Breast epithelium (tissue), 4 donors: ENCODE measurements around the gene MDN1. TPM values are rescaled to one million over a fixed set of nuclear protein-coding genes. Genes with fewer than 3 reads are reported as not detected.

Source experiments
- DNase-seq, 2 donors: peaks; one replicate each; pipeline ENCODE4 v3.0.0-alpha.2; 2019; ENCODE audit warnings: low spot score in 2 of 2
- H3K27ac ChIP-seq, 2 donors: fragments of 200-600 bp; sonication (generic) in 1 of 2; one replicate each; pipeline ENCODE4 v1.5.1; 2016 to 2019; ENCODE audit warnings: mild to moderate bottlenecking in 1 of 2
- H3K27me3 ChIP-seq, 2 donors: fragments of 200-600 bp; sonication (generic) in 1 of 2; one replicate each; pipeline versions ENCODE4 v1.5.1 to v1.6.0; 2017 to 2019; ENCODE audit warnings: control low read depth in 1 of 2, mild to moderate bottlenecking in 1 of 2
- H3K36me3 ChIP-seq: fragments of 200-600 bp; one replicate; pipeline ENCODE4 v1.5.1; 2019
- H3K4me1 ChIP-seq, 2 donors: fragments of 200-600 bp; sonication (generic); one replicate each; pipeline ENCODE4 v1.5.1; 2016 to 2019; ENCODE audit warnings: control low read depth in 1 of 2
- H3K4me3 ChIP-seq, 3 donors: fragments of 200-600 bp; sonication (generic); 1 replicate in 2 of 3; 2 replicates in 1 of 3; pipeline ENCODE4 v1.5.1; 2016 to 2019; ENCODE audit warnings: mild to moderate bottlenecking in 3 of 3, moderate library complexity in 2 of 3
- H3K9me3 ChIP-seq, 2 donors: fragments of 200-600 bp; sonication (generic) in 1 of 2; one replicate each; pipeline ENCODE4 v1.5.1; 2016 to 2019; ENCODE audit warnings: control low read depth in 1 of 2
- CTCF ChIP-seq, 3 donors: fragments of 450-650 bp; IDR thresholded peaks; one replicate each; pipeline ENCODE4 v1.5.1; 2016 to 2017; ENCODE audit warnings: antibody characterized with exemption in 3 of 3, mild to moderate bottlenecking in 3 of 3, moderate library complexity in 3 of 3
- POLR2A ChIP-seq: fragments of 450-650 bp; IDR thresholded peaks from one replicate; pipeline ENCODE4 v1.6.1; 2016; ENCODE audit warnings: antibody characterized with exemption, mild to moderate bottlenecking, moderate library complexity
- POLR2AphosphoS5 ChIP-seq, 3 donors: sonication (generic); formaldehyde crosslinking; IDR thresholded peaks; one replicate each; pipeline ENCODE4 v1.6.1; 2017; ENCODE audit warnings: antibody characterized with exemption in 3 of 3
- intact Hi-C: fragments of 100-400 bp; cut with DNase I; formaldehyde crosslinking; loops from one replicate; pipeline ENCODE4 v1.15.1; 2023; ENCODE audit warnings: low total_unique reads
- total RNA-seq, 3 donors: library from RNA; depleted of rRNA; stranded (reverse); fragments of >200 nt; gene quantifications; one replicate each; pipeline ENCODE4 v1.1.0, GENCODE V29; 2016

Gene MDN1
- total RNA-seq, 3 donors from 2014 or later: 24.6 to 38.8 (median 38.0) TPM

GRCh38 chr6:89597988-89598387 lies 221.6 kb downstream of the MDN1 start:
- no peaks in the 10 kb centered on the region for H3K27me3 ChIP-seq
- no peak for DNase-seq
- intact Hi-C loops: no loop called here
- no peak overlapping the region for H3K4me3 ChIP-seq
- TF ChIP-seq POLR2AphosphoS5 (IDR thresholded peaks at IDR 0.05): no peak
- peak in 2 of 3 donors; percentile 15 to 25 for TF ChIP-seq CTCF (IDR thresholded peaks at IDR 0.05)
- H3K4me1 ChIP-seq: no peaks in the 10 kb centered on the region
- H3K36me3 ChIP-seq: no peaks in the 10 kb centered on the region
- H3K27ac ChIP-seq: no peak overlapping the region
- H3K9me3 ChIP-seq: no peaks in the 10 kb centered on the region

- H3K4me3 ChIP-seq: no peak overlapping the region
- DNase-seq: no peak
- no peaks in the 10 kb centered on the region for H3K4me1 ChIP-seq
- no peak overlapping the region for H3K27ac ChIP-seq
- intact Hi-C loops: no loop called here
- no peaks in the 10 kb centered on the region for H3K9me3 ChIP-seq
- no peaks in the 10 kb centered on the region for H3K36me3 ChIP-seq
- no peak for TF ChIP-seq CTCF (IDR thresholded peaks at IDR 0.05)
- TF ChIP-seq POLR2AphosphoS5 (IDR thresholded peaks at IDR 0.05): no peak
- TF ChIP-seq POLR2A: no peak
- H3K27me3 ChIP-seq: no peaks in the 10 kb centered on the region
Observed at GRCh38 chr6:89597372-89597771, 222.2 kb downstream of the MDN1 start.

GRCh38 chr6:89596484-89596883 lies 223.1 kb downstream of the MDN1 start:
- Histone ChIP-seq H3K4me1 (no peaks in the 10 kb centered on the region), H3K9me3 (no peaks in the 10 kb centered on the region), H3K27me3 (no peaks in the 10 kb centered on the region), H3K36me3 (no peaks in the 10 kb centered on the region), H3K4me3 (no peak overlapping the region), H3K27ac (no peak overlapping the region)
- no peak for TF ChIP-seq CTCF (IDR thresholded peaks at IDR 0.05)
- TF ChIP-seq POLR2AphosphoS5 (IDR thresholded peaks at IDR 0.05): no peak
- TF ChIP-seq POLR2A: no peak
- intact Hi-C loops: no loop called here
- no peak for DNase-seq

- no peaks in the 10 kb centered on the region for H3K4me1 ChIP-seq
- TF ChIP-seq CTCF (IDR thresholded peaks at IDR 0.05) (no peak), POLR2AphosphoS5 (IDR thresholded peaks at IDR 0.05) (no peak), POLR2A (no peak)
- H3K36me3 ChIP-seq: no peaks in the 10 kb centered on the region
- intact Hi-C loops: no loop called here
- DNase-seq: no peak
- no peak overlapping the region for H3K27ac ChIP-seq
- H3K27me3 ChIP-seq: no peaks in the 10 kb centered on the region
- H3K4me3 ChIP-seq: no peak overlapping the region
- H3K9me3 ChIP-seq: no peaks in the 10 kb centered on the region
Observed at GRCh38 chr6:89596056-89596455, 223.5 kb downstream of the MDN1 start.

Other genes starting within 250 kb of the MDN1 start
- 10 to 100 TPM; 20.3 to 27.4 (median 23.2) TPM for gene LYRM2, start 181.0 kb downstream of the MDN1 start, total RNA-seq
- gene CASP8AP2, start 10.1 kb upstream of the MDN1 start, total RNA-seq: 10 to 100 TPM; 16.0 to 24.9 (median 17.7) TPM
- gene GJA10, start 74.7 kb upstream of the MDN1 start, total RNA-seq: not detected